Measurements from ENCODE around the gene C2CD2. TPM values are rescaled to one million over a fixed set of nuclear protein-coding genes. Genes with fewer than 3 reads are reported as not detected.

The C2CD2 gene
- total and polyA plus RNA-seq, 2 donors (not counting 3 experiments of a cell fraction or from before 2014, with no cell fraction given): 32.6 to 41.2 TPM

DNA sequence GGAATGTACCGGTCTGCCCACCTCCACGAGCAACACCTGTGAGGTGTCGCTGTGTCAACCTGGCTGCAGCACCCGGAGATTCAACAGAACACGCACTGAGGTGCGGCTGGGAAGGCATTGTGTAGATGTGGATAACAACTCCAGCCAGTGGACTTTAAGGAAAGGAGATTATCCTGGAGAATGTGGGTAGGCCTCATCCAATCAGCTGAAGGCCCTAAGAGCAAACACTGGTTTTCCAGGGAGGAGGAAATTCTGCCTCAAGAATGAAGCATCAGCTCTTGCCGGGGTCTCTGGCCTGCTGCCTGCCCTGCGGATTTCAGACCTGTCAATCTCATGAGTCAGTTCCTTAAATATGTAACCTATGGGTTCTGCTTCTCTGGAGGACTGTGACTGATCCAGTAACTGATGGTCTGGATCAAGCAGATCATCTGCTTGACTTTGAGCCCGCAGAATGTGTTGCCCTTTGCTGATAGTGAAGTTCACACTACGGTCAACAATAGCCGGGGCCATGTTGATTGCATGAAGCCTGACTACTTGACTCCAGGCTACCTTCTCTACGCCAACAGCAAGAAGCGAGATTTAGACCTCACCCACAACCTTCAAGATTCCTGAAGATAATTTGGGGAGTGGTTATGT, 58.8 kb downstream of the C2CD2 start:
- intact Hi-C loops (cut with micrococcal nuclease) (no loop called here), dilution Hi-C loops (cut with MboI; ENCODE audit: extremely low pct_ligation_motif_present, low sequenced_read_pairs) (no loop called here)
- H3K4me1 ChIP-seq (ENCODE audit: control insufficient read depth, extremely low read depth, insufficient read depth, low read length): peaks cover 15% of the 10 kb centered on the region
- no peaks in the 10 kb centered on the region for H3K9me1 ChIP-seq (replicated peaks; ENCODE audit: control insufficient read depth, extremely low read depth, insufficient read depth, low read length)
- DNase-seq (ENCODE audit: low read depth, low spot score): peak; percentile 71
- no peaks in the 10 kb centered on the region for H3K9me3 ChIP-seq (replicated peaks; ENCODE audit: control insufficient read depth, insufficient read depth, low read length)
- no peaks in the 10 kb centered on the region for H3K79me2 ChIP-seq (ENCODE audit: control insufficient read depth, insufficient read depth, low read length)
- TF ChIP-seq GATA2 (IDR thresholded peaks at IDR 0.05; ENCODE audit: insufficient read depth, insufficient read length, low read depth, low read length): peak; percentile 50
- TF ChIP-seq, protein P1, sequence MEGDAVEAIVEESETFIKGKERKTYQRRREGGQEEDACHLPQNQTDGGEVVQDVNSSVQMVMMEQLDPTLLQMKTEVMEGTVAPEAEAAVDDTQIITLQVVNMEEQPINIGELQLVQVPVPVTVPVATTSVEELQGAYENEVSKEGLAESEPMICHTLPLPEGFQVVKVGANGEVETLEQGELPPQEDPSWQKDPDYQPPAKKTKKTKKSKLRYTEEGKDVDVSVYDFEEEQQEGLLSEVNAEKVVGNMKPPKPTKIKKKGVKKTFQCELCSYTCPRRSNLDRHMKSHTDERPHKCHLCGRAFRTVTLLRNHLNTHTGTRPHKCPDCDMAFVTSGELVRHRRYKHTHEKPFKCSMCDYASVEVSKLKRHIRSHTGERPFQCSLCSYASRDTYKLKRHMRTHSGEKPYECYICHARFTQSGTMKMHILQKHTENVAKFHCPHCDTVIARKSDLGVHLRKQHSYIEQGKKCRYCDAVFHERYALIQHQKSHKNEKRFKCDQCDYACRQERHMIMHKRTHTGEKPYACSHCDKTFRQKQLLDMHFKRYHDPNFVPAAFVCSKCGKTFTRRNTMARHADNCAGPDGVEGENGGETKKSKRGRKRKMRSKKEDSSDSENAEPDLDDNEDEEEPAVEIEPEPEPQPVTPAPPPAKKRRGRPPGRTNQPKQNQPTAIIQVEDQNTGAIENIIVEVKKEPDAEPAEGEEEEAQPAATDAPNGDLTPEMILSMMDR (IDR thresholded peaks at IDR 0.05; ENCODE audit: extremely low read depth in 1 of 2, insufficient read depth in 1 of 2, low read depth in 1 of 2, low read length in 2 of 2): no peak
- TF ChIP-seq JUN (IDR thresholded peaks at IDR 0.05; ENCODE audit: borderline replicate concordance, insufficient read depth, insufficient read length, low read depth): no peak
- peak; percentile 59 for TF ChIP-seq POLR2AphosphoS5 (IDR thresholded peaks at IDR 0.05; ENCODE audit: insufficient read depth, low read depth, low read length)
- peak; percentile 60 for TF ChIP-seq FOS (IDR thresholded peaks at IDR 0.05; ENCODE audit: borderline replicate concordance, insufficient read depth, low read length)
- TF ChIP-seq POLR2A (IDR thresholded peaks at IDR 0.05; ENCODE audit: low read depth, low read length): no peak
- no peak for TF ChIP-seq MYC (IDR thresholded peaks at IDR 0.05; ENCODE audit: low read depth, low read length)
- no peak for TF ChIP-seq EZH2 (IDR thresholded peaks at IDR 0.05; ENCODE audit: borderline replicate concordance, low read depth, low read length, severe bottlenecking)
- FAIRE-seq: peak; percentile 97
- CTCF ChIA-PET: interaction anchor here (0.6 to 2.4 kb wide), 9 partner anchors 11 to 223 kb away, joined by 3 to 8 read pairs (median 4); no protein-coding TSS in a partner anchor
- peak overlapping the region; percentile 23 for H3K4me2 ChIP-seq (ENCODE audit: insufficient read depth, low read length)
- H2AFZ ChIP-seq (ENCODE audit: low read depth, low read length): no peak overlapping the region
- no peaks in the 10 kb centered on the region for H3K27me3 ChIP-seq (ENCODE audit: control insufficient read depth in 2 of 2, insufficient read depth in 2 of 2, low read length in 2 of 2)
- BruUV-seq (replicated peaks): no TSS peak
- peaks cover 0 to 21% of the 10 kb centered on the region in 2 experiments for H3K36me3 ChIP-seq (ENCODE audit: control insufficient read depth in 2 of 2, extremely low read depth in 1 of 2, insufficient read depth in 2 of 2, low read length in 2 of 2)
- POLR2A ChIA-PET: no interaction called here
- H4K20me1 ChIP-seq (replicated peaks; ENCODE audit: control insufficient read depth, extremely low read depth, insufficient read depth, low read length): no peaks in the 10 kb centered on the region
- no peak overlapping the region for H3K9ac ChIP-seq (replicated peaks; ENCODE audit: extremely low read depth, insufficient read depth, low read length)
- no peak overlapping the region for H3K4me3 ChIP-seq (replicated peaks in 1 of 3; ENCODE audit: insufficient read depth in 1 of 3, low read depth in 1 of 3, low read length in 3 of 3)
- peak overlapping the region; percentile 26 for H3K27ac ChIP-seq (ENCODE audit: insufficient read depth, low read depth, low read length)

All from endothelial cell of umbilical vein (primary cell).